IMR-90 (cell line): ENCODE measurements around the gene RFX4. TPM values are rescaled to one million over a fixed set of nuclear protein-coding genes. Genes with fewer than 3 reads are reported as not detected.

Experiments
- ATAC-seq: fragments of 200-7000 bp; cut with Tn5 transposase; 2 replicates; pipeline ENCODE4 v1.9.1; 2020; ENCODE audit warnings: low read depth, mild to moderate bottlenecking, moderate library complexity
- BruUV-seq: library from RNA; stranded (reverse); fragments of 400-500 nt; replicated peaks from 2 replicates; lab custom pipeline; 2021; lab: Mats Ljungman, UMichigan
- CTCF ChIA-PET: fragments of 300-600 bp; formaldehyde crosslinking; extraction: SDS; loops from one replicate; lab custom pipeline; 2021; ENCODE audit warnings: antibody characterized with exemption; lab: Yijun Ruan, JAX
- POLR2A ChIA-PET: fragments of 300-600 bp; sonication (Branson Sonifier 250); formaldehyde crosslinking; loops from one replicate; lab custom pipeline; 2022; ENCODE audit warnings: antibody characterized with exemption; ENCODE audit not compliant: unreplicated experiment; lab: Charles Lee
- DNase-seq: peaks from one replicate; pipeline ENCODE4 v3.0.0; 2013
- H2AFZ ChIP-seq: replicated peaks from 2 replicates; pipeline ENCODE3; 2013; ENCODE audit warnings: low read length, mild to moderate bottlenecking; ENCODE audit not compliant: poor library complexity
- H2AK5ac ChIP-seq: 2 replicates; pipeline ENCODE4 v1.6.1; 2013; ENCODE audit warnings: low read depth, low read length, inconsistent platforms
- H2AK9ac ChIP-seq: replicated peaks from 2 replicates; pipeline ENCODE3; 2013; ENCODE audit warnings: mild to moderate bottlenecking, low read depth, low read length, moderate library complexity; ENCODE audit not compliant: poor library complexity
- H2BK120ac ChIP-seq: 2 replicates; pipeline ENCODE4 v1.6.1; 2013; ENCODE audit warnings: low read depth, low read length, inconsistent platforms
- H2BK15ac ChIP-seq: 3 replicates; pipeline ENCODE4 v1.6.1; 2013; ENCODE audit warnings: low read depth, low read length, inconsistent platforms
- H2BK20ac ChIP-seq: 2 replicates; pipeline ENCODE4 v1.6.1; 2013; ENCODE audit warnings: low read depth, mild to moderate bottlenecking, inconsistent platforms, low read length, moderate library complexity
- H2BK5ac ChIP-seq: 2 replicates; pipeline ENCODE4 v1.6.1; 2013; ENCODE audit warnings: mild to moderate bottlenecking, low read depth, low read length, inconsistent platforms; ENCODE audit not compliant: poor library complexity, severe bottlenecking
- H3K14ac ChIP-seq: replicated peaks from 2 replicates; pipeline ENCODE4 v1.6.1; 2013; ENCODE audit warnings: low read depth, low read length, inconsistent platforms
- H3K18ac ChIP-seq: 2 replicates; pipeline ENCODE4 v1.6.1; 2013; ENCODE audit warnings: low read depth, low read length, control low read depth
- H3K23ac ChIP-seq: 2 replicates; pipeline ENCODE4 v1.6.1; 2013; ENCODE audit warnings: low read depth, low read length, inconsistent platforms
- H3K27ac ChIP-seq: 2 replicates; pipeline ENCODE4 v1.5.1; 2013; ENCODE audit warnings: mild to moderate bottlenecking, control low read depth, low read length; ENCODE audit not compliant: insufficient read depth
- H3K27me3 ChIP-seq: 2 replicates; pipeline ENCODE4 v1.6.1; 2013; ENCODE audit warnings: low read length; ENCODE audit not compliant: control insufficient read depth, insufficient read depth
- H3K36me3 ChIP-seq: 2 replicates; pipeline ENCODE4 v1.6.1; 2013; ENCODE audit warnings: low read length, mixed read lengths; ENCODE audit not compliant: control insufficient read depth, insufficient read depth
- H3K4ac ChIP-seq: 2 replicates; pipeline ENCODE4 v1.6.1; 2013; ENCODE audit warnings: low read depth, low read length, inconsistent platforms
- H3K4me1 ChIP-seq: 2 replicates; pipeline ENCODE4 v1.6.1; 2013; ENCODE audit warnings: low read length, mixed read lengths; ENCODE audit not compliant: control insufficient read depth, insufficient read depth
- H3K4me2 ChIP-seq: 2 replicates; pipeline ENCODE4 v1.6.1; 2013; ENCODE audit warnings: low read depth, mild to moderate bottlenecking, control low read depth, low read length, moderate library complexity
- H3K4me3 ChIP-seq: 2 replicates; pipeline ENCODE4 v1.5.1; 2013; ENCODE audit warnings: low read depth, mild to moderate bottlenecking, control low read depth, low read length, moderate library complexity; ENCODE audit not compliant: insufficient read depth
- H3K56ac ChIP-seq: 2 replicates; pipeline ENCODE4 v1.6.1; 2013; ENCODE audit warnings: low read length, inconsistent platforms; ENCODE audit not compliant: insufficient read depth; ENCODE audit errors: extremely low read depth
- H3K79me1 ChIP-seq, 2 experiments: 2 replicates each; pipeline ENCODE4 v1.6.1; 2013; ENCODE audit warnings: low read length in 2 of 2, inconsistent platforms in 1 of 2, low read depth in 1 of 2
- H3K9ac ChIP-seq: 2 replicates; pipeline ENCODE4 v1.6.1; 2013; ENCODE audit warnings: low read depth, low read length, control low read depth
- H3K9me1 ChIP-seq: 2 replicates; pipeline ENCODE4 v1.6.1; 2013; ENCODE audit warnings: low read length, inconsistent platforms; ENCODE audit not compliant: insufficient read depth
- H3K9me3 ChIP-seq: 2 replicates; pipeline ENCODE4 v1.6.1; 2013; ENCODE audit warnings: low read length; ENCODE audit not compliant: control insufficient read depth, insufficient read depth
- H4K20me1 ChIP-seq: 2 replicates; pipeline ENCODE4 v1.6.1; 2013; ENCODE audit warnings: low read length, inconsistent platforms; ENCODE audit not compliant: insufficient read depth
- H4K5ac ChIP-seq: 2 replicates; pipeline ENCODE4 v1.6.1; 2013; ENCODE audit warnings: mild to moderate bottlenecking, low read depth, low read length, control low read depth
- H4K8ac ChIP-seq, 2 experiments: 2 replicates each; pipeline ENCODE4 v1.6.1; 2013; ENCODE audit warnings: low read depth in 2 of 2, low read length in 2 of 2, control low read depth in 1 of 2, inconsistent platforms in 1 of 2
- H4K91ac ChIP-seq: 2 replicates; pipeline ENCODE4 v1.6.1; 2013; ENCODE audit warnings: low read depth, low read length, inconsistent platforms; ENCODE audit not compliant: insufficient read depth
- POLR2A ChIP-seq: IDR thresholded peaks from 2 replicates; pipeline ENCODE4 v1.6.1; 2012; ENCODE audit warnings: mild to moderate bottlenecking, low read depth, low read length
- SMC3 ChIP-seq: fragments of 150-350 bp; IDR thresholded peaks from 2 replicates; pipeline ENCODE4 v1.6.1; 2016; ENCODE audit warnings: low read depth, mild to moderate bottlenecking, antibody characterized with exemption, low read length, moderate library complexity
- USF2 ChIP-seq: fragments of 150-350 bp; IDR thresholded peaks from 2 replicates; pipeline ENCODE4 v1.6.1; 2017; ENCODE audit warnings: mild to moderate bottlenecking, antibody characterized with exemption, low read length, low read depth
- WGBS, 2 experiments: methylation state at CpG; one replicate each; pipeline versions ENCODE4 v1.1.5 to v1.1.7; 2013; ENCODE audit warnings: missing lambda C conversion rate in 2 of 2; ENCODE audit not compliant: insufficient read length in 1 of 2; ENCODE audit errors: extremely low coverage in 2 of 2; 5-methylcytosine and 5-hydroxymethylcytosine counted together
- dilution Hi-C: fragments of 300-500 bp; cut with HindIII; formaldehyde crosslinking; loops from one replicate; pipeline ENCODE4 v1.14.3; 2018; ENCODE audit warnings: low sequenced_read_pairs; ENCODE audit not compliant: unreplicated experiment
- in situ Hi-C: fragments of 300-500 bp; cut with MboI; formaldehyde crosslinking; loops from 3 replicates; pipeline ENCODE4 v1.14.3; 2019; ENCODE audit warnings: low sequenced_read_pairs, inconsistent platforms, mixed read lengths
- intact Hi-C: fragments of 100-400 bp; cut with micrococcal nuclease; formaldehyde crosslinking; loops from 2 replicates; pipeline ENCODE4 v1.10.0; 2022
- polyA plus RNA-seq, 3 experiments: library from polyadenylated mRNA; depleted of rRNA; stranded (reverse); fragments of >200 nt; gene quantifications; 2 replicates each; pipeline ENCODE4 v1.2.3, GENCODE V29; 2012; ENCODE audit warnings: low replicate concordance in 1 of 3
- total RNA-seq: library from RNA; depleted of rRNA; stranded (reverse); fragments of >200 nt; gene quantifications from 2 replicates; pipeline ENCODE4 v1.2.3, GENCODE V29; 2012

The RFX4 gene
- total and polyA plus RNA-seq, 2 of the 4 experiments (the other 2 are of a cell fraction): not detected

GRCh38 chr12:106552228-106552627 lies 30.6 kb upstream of the RFX4 start:
- no peak overlapping the region for H3K4me2 ChIP-seq
- H3K9me3 ChIP-seq: no peaks in the 10 kb centered on the region
- H3K4me1 ChIP-seq: no peaks in the 10 kb centered on the region
- no peak overlapping the region for H4K91ac ChIP-seq
- ChIA-PET POLR2A (no interaction called here), CTCF (no interaction called here)
- no peaks in the 10 kb centered on the region for H3K79me1 ChIP-seq
- H2AK9ac ChIP-seq: no peak overlapping the region
- H3K56ac ChIP-seq: no peak overlapping the region
- H2BK120ac ChIP-seq: no peak overlapping the region
- intact Hi-C loops (no loop called here), in situ Hi-C loops (no loop called here), dilution Hi-C loops (no loop called here)
- no TSS peak for BruUV-seq
- DNase-seq: no peak
- H3K4ac ChIP-seq: no peak overlapping the region
- H3K9me1 ChIP-seq: no peaks in the 10 kb centered on the region
- H2AK5ac ChIP-seq: no peak overlapping the region
- no peak for ATAC-seq
- H3K23ac ChIP-seq: no peak overlapping the region
- no peak overlapping the region for H3K9ac ChIP-seq
- no peaks in the 10 kb centered on the region for H4K20me1 ChIP-seq
- no peak overlapping the region for H4K8ac ChIP-seq
- no peak overlapping the region for H4K5ac ChIP-seq
- no peak overlapping the region for H2BK5ac ChIP-seq
- no peak overlapping the region for H3K4me3 ChIP-seq
- H3K27ac ChIP-seq: no peak overlapping the region
- no peak overlapping the region for H3K14ac ChIP-seq
- H3K27me3 ChIP-seq: 0 out of 2 replicates have a peak, but pooled peaks cover 2% of the 10 kb centered on the region
- TF ChIP-seq SMC3 (no peak), USF2 (no peak), POLR2A (no peak)
- H2BK15ac ChIP-seq: no peak overlapping the region
- no CpG with 5 or more reads among the region's 1 CpG for WGBS, 2 experiments
- no peaks in the 10 kb centered on the region for H3K36me3 ChIP-seq
- no peak overlapping the region for H3K18ac ChIP-seq
- no peak overlapping the region for H2BK20ac ChIP-seq
- no peak overlapping the region for H2AFZ ChIP-seq
